ENCODE data around the gene SLC35F6. TPM values are rescaled to one million over a fixed set of nuclear protein-coding genes. Genes with fewer than 3 reads are reported as not detected.

Gene SLC35F6
- total RNA-seq, 1 experiment from 2014 or later, result 67.3 TPM

GRCh38 chr2:26765475-26766200, 1.6 kb downstream of the SLC35F6 start:
- CTCF ChIA-PET, result no interaction called here
- Histone ChIP-seq H3K36me3 (ENCODE audit: control insufficient read depth, insufficient read depth, low read length) (peaks cover 6% of the 10 kb centered on the region; the same call in 1 of the 2 replicates), H3K4me3 (ENCODE audit: low read depth in 2 of 2, low read length in 2 of 2) (peak overlapping the region; percentile 98 to 99), H3K27me3 (ENCODE audit: control insufficient read depth, insufficient read depth, low read length) (no peaks in the 10 kb centered on the region), H3K4me1 (ENCODE audit: control insufficient read depth, insufficient read depth, low read length) (peaks cover 57% of the 10 kb centered on the region), H3K9me3 (ENCODE audit: control insufficient read depth, insufficient read depth, low read depth, low read length) (no peaks in the 10 kb centered on the region), H3K27ac (ENCODE audit: low read length) (peak overlapping the region; percentile 98)
- DNase-seq (ENCODE audit: low read depth, low spot score) (no peak), ATAC-seq (no peak)
- TF ChIP-seq SIN3A (IDR thresholded peaks at IDR 0.05; ENCODE audit: borderline replicate concordance, insufficient read depth, low read depth, low read length), result no peak
- TF ChIP-seq TCF7L2 (IDR thresholded peaks at IDR 0.05; ENCODE audit: low read depth, low read length), result no peak
- TF ChIP-seq, protein P1, sequence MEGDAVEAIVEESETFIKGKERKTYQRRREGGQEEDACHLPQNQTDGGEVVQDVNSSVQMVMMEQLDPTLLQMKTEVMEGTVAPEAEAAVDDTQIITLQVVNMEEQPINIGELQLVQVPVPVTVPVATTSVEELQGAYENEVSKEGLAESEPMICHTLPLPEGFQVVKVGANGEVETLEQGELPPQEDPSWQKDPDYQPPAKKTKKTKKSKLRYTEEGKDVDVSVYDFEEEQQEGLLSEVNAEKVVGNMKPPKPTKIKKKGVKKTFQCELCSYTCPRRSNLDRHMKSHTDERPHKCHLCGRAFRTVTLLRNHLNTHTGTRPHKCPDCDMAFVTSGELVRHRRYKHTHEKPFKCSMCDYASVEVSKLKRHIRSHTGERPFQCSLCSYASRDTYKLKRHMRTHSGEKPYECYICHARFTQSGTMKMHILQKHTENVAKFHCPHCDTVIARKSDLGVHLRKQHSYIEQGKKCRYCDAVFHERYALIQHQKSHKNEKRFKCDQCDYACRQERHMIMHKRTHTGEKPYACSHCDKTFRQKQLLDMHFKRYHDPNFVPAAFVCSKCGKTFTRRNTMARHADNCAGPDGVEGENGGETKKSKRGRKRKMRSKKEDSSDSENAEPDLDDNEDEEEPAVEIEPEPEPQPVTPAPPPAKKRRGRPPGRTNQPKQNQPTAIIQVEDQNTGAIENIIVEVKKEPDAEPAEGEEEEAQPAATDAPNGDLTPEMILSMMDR (IDR thresholded peaks at IDR 0.05), result no peak
- no peak for TF ChIP-seq POLR2AphosphoS5 (IDR thresholded peaks at IDR 0.05; ENCODE audit: low read depth, low read length)
- TF ChIP-seq REST (IDR thresholded peaks at IDR 0.05; ENCODE audit: insufficient read depth in 1 of 2, low read depth in 2 of 2, low read length in 1 of 2), result no peak
- POLR2A ChIA-PET, result interaction anchor here (0.7 kb wide), 1 partner anchor 356 kb away, joined by 4 read pairs; no protein-coding TSS in a partner anchor
- in situ Hi-C loops (cut with HindIII; ENCODE audit: low pct_unique_long_range_greater_than_20kb, low sequenced_read_pairs) (no loop called here), intact Hi-C loops (cut with micrococcal nuclease; ENCODE audit: unreplicated experiment) (no loop called here)
- no TSS peak for BruUV-seq (replicated peaks)

- no peaks in the 10 kb centered on the region for H3K9me3 ChIP-seq (ENCODE audit: control insufficient read depth, insufficient read depth, low read depth, low read length)
- in situ Hi-C loops (cut with HindIII; ENCODE audit: low pct_unique_long_range_greater_than_20kb, low sequenced_read_pairs) (no loop called here), intact Hi-C loops (cut with micrococcal nuclease; ENCODE audit: unreplicated experiment) (no loop called here)
- H3K36me3 ChIP-seq (ENCODE audit: control insufficient read depth, insufficient read depth, low read length), result peaks cover 6% of the 10 kb centered on the region; the same call in 1 of the 2 replicates
- peak overlapping the region; percentile 72 for H3K27ac ChIP-seq (ENCODE audit: low read length)
- DNase-seq (ENCODE audit: low read depth, low spot score) (no peak), ATAC-seq (no peak)
- no TSS peak for BruUV-seq (replicated peaks)
- POLR2A ChIA-PET, result no interaction called here
- peak overlapping the region in 1 of 2 experiments; percentile 24; a peak in 1 of 4 replicates for H3K4me3 ChIP-seq (ENCODE audit: low read depth in 2 of 2, low read length in 2 of 2)
- H3K27me3 ChIP-seq (ENCODE audit: control insufficient read depth, insufficient read depth, low read length), result no peaks in the 10 kb centered on the region
- TF ChIP-seq, protein P1 (IDR thresholded peaks at IDR 0.05), result no peak
- peak; percentile 82 for TF ChIP-seq TCF7L2 (IDR thresholded peaks at IDR 0.05; ENCODE audit: low read depth, low read length)
- peaks cover 66% of the 10 kb centered on the region for H3K4me1 ChIP-seq (ENCODE audit: control insufficient read depth, insufficient read depth, low read length)
- CTCF ChIA-PET, result no interaction called here
These were observed 3.0 kb downstream of the SLC35F6 start for GRCh38 chr2:26767129-26767528.
